Activated naive CD4-positive, alpha-beta T cell treated with anti-CD3 and anti-CD28 coated beads for 36 hours (primary cell): Measurements from ENCODE around the gene RHBG. TPM values are rescaled to one million over a fixed set of nuclear protein-coding genes. Genes with fewer than 3 reads are reported as not detected.

Experiments
- CTCF ChIA-PET: fragments of 350-600 bp; sonication (Branson Sonifier 250); formaldehyde crosslinking; loops from one replicate; lab custom pipeline; 2021; ENCODE audit warnings: antibody characterized with exemption; lab: Charles Lee
- DNase-seq: peaks from one replicate; pipeline ENCODE4 v3.0.0-alpha.2; 2020
- H3K27ac Mint-ChIP-seq: one replicate; pipeline ENCODE4 v1.8.0; 2021; ENCODE audit warnings: mild to moderate bottlenecking, mixed read lengths
- H3K27me3 Mint-ChIP-seq: one replicate; pipeline ENCODE4 v1.8.0; 2021; ENCODE audit warnings: low read depth, mixed read lengths
- H3K36me3 Mint-ChIP-seq: one replicate; pipeline ENCODE4 v1.8.0; 2021; ENCODE audit warnings: low read depth, mixed read lengths
- H3K4me1 Mint-ChIP-seq: one replicate; pipeline ENCODE4 v1.8.0; 2021; ENCODE audit warnings: low read depth, mixed read lengths
- H3K4me3 Mint-ChIP-seq: one replicate; pipeline ENCODE4 v1.8.0; 2021; ENCODE audit warnings: mild to moderate bottlenecking, moderate library complexity, mixed read lengths
- H3K9me3 Mint-ChIP-seq: one replicate; pipeline ENCODE4 v1.8.0; 2021; ENCODE audit warnings: mixed read lengths
- intact Hi-C: fragments of 100-400 bp; cut with micrococcal nuclease; formaldehyde crosslinking; loops from one replicate; pipeline ENCODE4 v1.15.1; 2023
- total RNA-seq, 2 experiments: library from RNA; stranded (reverse); gene quantifications; one replicate each; pipeline ENCODE4 v1.2.3, GENCODE V29; 2021

RHBG gene
- total RNA-seq, 2 experiments from 2014 or later = not detected

GRCh38 chr1:156423422-156424352 is 54.7 kb downstream of the RHBG start:
- no peaks in the 10 kb centered on the region for H3K9me3 Mint-ChIP-seq
- intact Hi-C loops = no loop called here
- no peaks in the 10 kb centered on the region for H3K36me3 Mint-ChIP-seq
- peaks cover 84% of the 10 kb centered on the region for H3K27me3 Mint-ChIP-seq
- H3K4me3 Mint-ChIP-seq = no peak overlapping the region
- CTCF ChIA-PET = interaction anchor here (0.7 to 16.7 kb wide), 6 partner anchors 9 to 282 kb away, joined by 3 to 111 read pairs (median 4); no protein-coding TSS in a partner anchor
- no peak for DNase-seq
- H3K27ac Mint-ChIP-seq = no peak overlapping the region
- peaks cover 19% of the 10 kb centered on the region for H3K4me1 Mint-ChIP-seq

DNA sequence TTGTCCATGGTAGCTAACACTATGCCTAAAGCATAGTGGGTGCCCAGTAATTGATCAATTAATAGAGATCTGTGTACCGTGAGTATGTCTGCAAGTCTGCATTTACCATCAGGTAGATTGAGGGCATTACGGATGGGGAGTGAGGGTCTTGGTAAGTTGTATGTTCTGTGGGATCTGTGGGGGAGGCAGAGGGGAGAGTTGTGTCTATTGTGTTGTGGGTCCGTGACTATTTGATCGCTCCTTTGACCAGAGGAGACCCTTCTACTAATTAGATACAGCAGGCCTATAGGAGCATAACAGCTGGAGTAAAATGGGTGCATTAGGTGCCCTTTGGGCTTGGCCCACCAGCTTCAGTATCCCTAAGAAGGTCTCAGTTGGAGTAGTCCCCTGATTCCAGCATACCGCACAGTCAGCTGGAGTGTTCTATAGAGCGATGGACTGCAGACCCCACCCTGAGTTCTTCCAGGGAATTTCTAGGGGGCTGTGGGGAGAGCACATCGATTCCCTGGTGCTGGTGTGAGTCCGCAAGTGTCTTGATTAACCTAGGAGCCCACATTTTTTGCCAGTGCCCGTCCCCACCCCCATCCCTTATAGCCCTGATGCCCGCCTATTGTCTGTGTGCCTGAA is 55.9 kb downstream of the RHBG start:
- Mint-ChIP-seq H3K4me1 (peaks cover 15% of the 10 kb centered on the region), H3K4me3 (no peak overlapping the region), H3K9me3 (no peaks in the 10 kb centered on the region), H3K36me3 (no peaks in the 10 kb centered on the region), H3K27ac (no peak overlapping the region), H3K27me3 (peaks cover 84% of the 10 kb centered on the region)
- intact Hi-C loops = no loop called here
- CTCF ChIA-PET = interaction anchor here (0.6 to 16.7 kb wide), 4 partner anchors 21 to 1015 kb away, joined by 3 to 111 read pairs (median 8); no protein-coding TSS in a partner anchor
- DNase-seq = no peak

GRCh38 chr1:156425943-156426342 is 56.9 kb downstream of the RHBG start:
- no peaks in the 10 kb centered on the region for H3K36me3 Mint-ChIP-seq
- H3K27ac Mint-ChIP-seq = no peak overlapping the region
- peaks cover 6% of the 10 kb centered on the region for H3K4me1 Mint-ChIP-seq
- CTCF ChIA-PET = interaction anchor here (0.7 to 16.7 kb wide), 2 partner anchors 41 to 74 kb away, joined by 3 to 111 read pairs; no protein-coding TSS in a partner anchor
- no peak for DNase-seq
- intact Hi-C loops = no loop called here
- H3K27me3 Mint-ChIP-seq = peaks cover 82% of the 10 kb centered on the region
- H3K9me3 Mint-ChIP-seq = no peaks in the 10 kb centered on the region
- no peak overlapping the region for H3K4me3 Mint-ChIP-seq

- H3K27ac Mint-ChIP-seq = no peak overlapping the region
- no peak overlapping the region for H3K4me3 Mint-ChIP-seq
- H3K4me1 Mint-ChIP-seq = peaks cover 2% of the 10 kb centered on the region
- peaks cover 86% of the 10 kb centered on the region for H3K27me3 Mint-ChIP-seq
- H3K36me3 Mint-ChIP-seq = no peaks in the 10 kb centered on the region
- no peak for DNase-seq
- CTCF ChIA-PET = interaction anchor here (16.7 kb wide), 1 partner anchor 43 kb away, joined by 111 read pairs; no protein-coding TSS in a partner anchor
- intact Hi-C loops = no loop called here
- no peaks in the 10 kb centered on the region for H3K9me3 Mint-ChIP-seq
Measured at GRCh38 chr1:156427957-156428356, 58.9 kb downstream of the RHBG start.

GRCh38 chr1:156428746-156429288 is 59.8 kb downstream of the RHBG start:
- H3K4me3 Mint-ChIP-seq = no peak overlapping the region
- DNase-seq = no peak
- no peak overlapping the region for H3K27ac Mint-ChIP-seq
- intact Hi-C loops = no loop called here
- CTCF ChIA-PET = interaction anchor here (0.7 to 16.7 kb wide), 2 partner anchors 44 to 326 kb away, joined by 4 to 111 read pairs; no protein-coding TSS in a partner anchor
- H3K9me3 Mint-ChIP-seq = no peaks in the 10 kb centered on the region
- H3K27me3 Mint-ChIP-seq = peaks cover 84% of the 10 kb centered on the region
- H3K4me1 Mint-ChIP-seq = peaks cover 10% of the 10 kb centered on the region
- no peaks in the 10 kb centered on the region for H3K36me3 Mint-ChIP-seq

- H3K27ac Mint-ChIP-seq = no peak overlapping the region
- H3K4me3 Mint-ChIP-seq = no peak overlapping the region
- no peaks in the 10 kb centered on the region for H3K9me3 Mint-ChIP-seq
- DNase-seq = no peak
- intact Hi-C loops = no loop called here
- no peaks in the 10 kb centered on the region for H3K36me3 Mint-ChIP-seq
- CTCF ChIA-PET = interaction anchor here (0.6 to 16.7 kb wide), 4 partner anchors 10 to 188 kb away, joined by 3 to 111 read pairs (median 4); no protein-coding TSS in a partner anchor
- peaks cover 11% of the 10 kb centered on the region for H3K4me1 Mint-ChIP-seq
- H3K27me3 Mint-ChIP-seq = peaks cover 86% of the 10 kb centered on the region
Measured at GRCh38 chr1:156429313-156430060, 60.5 kb downstream of the RHBG start.

- Mint-ChIP-seq H3K4me3 (no peak overlapping the region), H3K36me3 (no peaks in the 10 kb centered on the region), H3K27ac (no peak overlapping the region), H3K4me1 (peaks cover 14% of the 10 kb centered on the region), H3K9me3 (no peaks in the 10 kb centered on the region), H3K27me3 (peaks cover 89% of the 10 kb centered on the region)
- DNase-seq = no peak
- CTCF ChIA-PET = interaction anchor here (0.6 to 16.7 kb wide), 5 partner anchors 10 to 187 kb away, joined by 3 to 111 read pairs (median 4); no protein-coding TSS in a partner anchor
- intact Hi-C loops = no loop called here
Measured at GRCh38 chr1:156430303-156430702, 61.3 kb downstream of the RHBG start.

DNA sequence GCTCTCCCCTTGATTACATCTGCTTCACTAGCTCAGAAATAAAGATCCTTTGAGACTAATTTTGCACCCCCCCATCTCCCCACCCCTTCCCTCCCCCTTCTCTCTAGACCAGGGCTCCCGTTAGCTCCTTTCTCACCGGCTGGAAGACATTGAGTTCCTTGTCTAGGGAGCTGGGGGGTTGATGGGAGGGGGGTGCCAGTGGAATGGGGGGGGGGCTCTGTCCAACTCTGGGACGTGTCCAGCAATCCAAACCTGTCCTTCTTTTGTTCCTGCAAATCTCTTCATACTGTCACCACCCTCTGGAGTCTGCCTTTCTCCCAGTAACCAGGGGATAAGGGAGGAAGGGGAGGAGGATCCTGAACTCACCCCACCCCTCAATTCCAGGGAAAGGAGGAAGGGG is 61.9 kb downstream of the RHBG start:
- CTCF ChIA-PET = interaction anchor here (1.3 to 16.7 kb wide), 4 partner anchors 15 to 72 kb away, joined by 3 to 111 read pairs (median 15); no protein-coding TSS in a partner anchor
- Mint-ChIP-seq H3K4me3 (no peak overlapping the region), H3K9me3 (no peaks in the 10 kb centered on the region), H3K27ac (no peak overlapping the region), H3K36me3 (no peaks in the 10 kb centered on the region), H3K27me3 (peaks cover 90% of the 10 kb centered on the region), H3K4me1 (peaks cover 17% of the 10 kb centered on the region)
- no peak for DNase-seq
- intact Hi-C loops = no loop called here

- no peaks in the 10 kb centered on the region for H3K9me3 Mint-ChIP-seq
- H3K4me1 Mint-ChIP-seq = peaks cover 17% of the 10 kb centered on the region
- no peak overlapping the region for H3K4me3 Mint-ChIP-seq
- CTCF ChIA-PET = interaction anchor here (1.3 to 16.7 kb wide), 4 partner anchors 14 to 72 kb away, joined by 3 to 111 read pairs (median 15); no protein-coding TSS in a partner anchor
- intact Hi-C loops = no loop called here
- peaks cover 86% of the 10 kb centered on the region for H3K27me3 Mint-ChIP-seq
- DNase-seq = no peak
- H3K27ac Mint-ChIP-seq = no peak overlapping the region
- H3K36me3 Mint-ChIP-seq = no peaks in the 10 kb centered on the region
Measured at GRCh38 chr1:156431366-156431765, 62.4 kb downstream of the RHBG start.

- peaks cover 86% of the 10 kb centered on the region for H3K27me3 Mint-ChIP-seq
- H3K9me3 Mint-ChIP-seq = no peaks in the 10 kb centered on the region
- no peaks in the 10 kb centered on the region for H3K36me3 Mint-ChIP-seq
- DNase-seq = no peak
- CTCF ChIA-PET = interaction anchor here (0.5 to 16.7 kb wide), 8 partner anchors 8 to 194 kb away, joined by 3 to 111 read pairs (median 4); no protein-coding TSS in a partner anchor
- peaks cover 22% of the 10 kb centered on the region for H3K4me1 Mint-ChIP-seq
- intact Hi-C loops = loop anchor here (1.0 kb wide), 1 partner anchor 11 kb away; no protein-coding TSS in a partner anchor
- no peak overlapping the region for H3K4me3 Mint-ChIP-seq
- H3K27ac Mint-ChIP-seq = no peak overlapping the region
Measured at GRCh38 chr1:156431769-156432668, 63.0 kb downstream of the RHBG start.
